ENCODE results near the gene TCERG1L. TPM values are rescaled to one million over a fixed set of nuclear protein-coding genes. Genes with fewer than 3 reads are reported as not detected.

Gene TCERG1L
- polyA plus RNA-seq, 3 donors = not detected

GRCh38 chr10:131249238-131249954 is 62.1 kb downstream of the TCERG1L start:
- TF ChIP-seq CTCF (IDR thresholded peaks at IDR 0.05) = no peak
- Mint-ChIP-seq H3K4me3 (no peak overlapping the region), H3K36me3 (no peaks in the 10 kb centered on the region), H3K9me3 (peaks cover 0 to 1% (median 0%) of the 10 kb centered on the region in 7 donors), H3K4me1 (no peaks in the 10 kb centered on the region), H3K27me3 (ENCODE audit: low read depth in 3 of 3) (peaks cover 5 to 16% (median 8%) of the 10 kb centered on the region in 3 donors), H3K27ac (no peak overlapping the region)
- intact Hi-C loops (cut with micrococcal nuclease) = no loop called here
- Histone ChIP-seq H3K27ac (ENCODE audit: low read depth in 1 of 2, low read length in 2 of 2) (no peak overlapping the region), H2AFZ (ENCODE audit: insufficient read depth, low read depth, low read length, poor library complexity, severe bottlenecking) (no peak overlapping the region), H3K79me2 (ENCODE audit: insufficient read depth, low read length) (no peaks in the 10 kb centered on the region), H3K4me3 (replicated peaks in 1 of 3; ENCODE audit: low read depth in 2 of 3, low read length in 3 of 3) (no peak overlapping the region), H4K20me1 (ENCODE audit: insufficient read depth, low read length) (no peaks in the 10 kb centered on the region), H3K4me2 (replicated peaks; ENCODE audit: extremely low read depth, low read length, poor library complexity, severe bottlenecking) (no peak overlapping the region), H3K27me3 (ENCODE audit: control insufficient read depth in 2 of 2, insufficient read depth in 2 of 2, low read length in 2 of 2) (no peaks in the 10 kb centered on the region), H3K4me1 (ENCODE audit: control insufficient read depth in 1 of 2, insufficient read depth in 2 of 2, low read length in 2 of 2) (no peaks in the 10 kb centered on the region), H3K9me3 (replicated peaks in 1 of 2; ENCODE audit: control insufficient read depth in 1 of 2, insufficient read depth in 1 of 2, low read length in 2 of 2) (no peaks in the 10 kb centered on the region), H3K9ac (ENCODE audit: insufficient read depth, low read length, poor library complexity, severe bottlenecking) (no peak overlapping the region), H3K36me3 (replicated peaks in 1 of 2; ENCODE audit: control insufficient read depth in 1 of 2, insufficient read depth in 2 of 2, low read length in 2 of 2) (no peaks in the 10 kb centered on the region)
- DNase-seq = no peak
- 78% methylated on average over 15 of the region's 16 CpGs for WGBS (ENCODE audit: insufficient coverage)

GRCh38 chr10:131248376-131249165 is 63.0 kb downstream of the TCERG1L start:
- Mint-ChIP-seq H3K9me3 (peaks cover 0 to 1% (median 0%) of the 10 kb centered on the region in 7 donors), H3K4me1 (no peaks in the 10 kb centered on the region), H3K27me3 (ENCODE audit: low read depth in 3 of 3) (peaks cover 5 to 14% (median 8%) of the 10 kb centered on the region in 3 donors), H3K4me3 (no peak overlapping the region), H3K27ac (no peak overlapping the region), H3K36me3 (no peaks in the 10 kb centered on the region)
- Histone ChIP-seq H3K9ac (ENCODE audit: insufficient read depth, low read length, poor library complexity, severe bottlenecking) (no peak overlapping the region), H3K4me1 (ENCODE audit: control insufficient read depth in 1 of 2, insufficient read depth in 2 of 2, low read length in 2 of 2) (no peaks in the 10 kb centered on the region), H3K4me3 (replicated peaks in 1 of 3; ENCODE audit: low read depth in 2 of 3, low read length in 3 of 3) (no peak overlapping the region), H3K27ac (ENCODE audit: low read depth in 1 of 2, low read length in 2 of 2) (no peak overlapping the region), H4K20me1 (ENCODE audit: insufficient read depth, low read length) (no peaks in the 10 kb centered on the region), H3K79me2 (ENCODE audit: insufficient read depth, low read length) (no peaks in the 10 kb centered on the region), H3K9me3 (replicated peaks in 1 of 2; ENCODE audit: control insufficient read depth in 1 of 2, insufficient read depth in 1 of 2, low read length in 2 of 2) (no peaks in the 10 kb centered on the region), H3K4me2 (replicated peaks; ENCODE audit: extremely low read depth, low read length, poor library complexity, severe bottlenecking) (no peak overlapping the region), H3K27me3 (ENCODE audit: control insufficient read depth in 2 of 2, insufficient read depth in 2 of 2, low read length in 2 of 2) (no peaks in the 10 kb centered on the region), H3K36me3 (replicated peaks in 1 of 2; ENCODE audit: control insufficient read depth in 1 of 2, insufficient read depth in 2 of 2, low read length in 2 of 2) (no peaks in the 10 kb centered on the region), H2AFZ (ENCODE audit: insufficient read depth, low read depth, low read length, poor library complexity, severe bottlenecking) (no peak overlapping the region)
- 88% methylated on average over 17 of the region's 20 CpGs for WGBS (ENCODE audit: insufficient coverage)
- TF ChIP-seq CTCF (IDR thresholded peaks at IDR 0.05) = no peak
- DNase-seq = no peak
- intact Hi-C loops (cut with micrococcal nuclease) = no loop called here
